ENCODE measurements around the gene WNT8B.
A peak's percentile ranks its signal among the peaks of the same experiment; 100 is the strongest.

Gene WNT8B

DNA sequence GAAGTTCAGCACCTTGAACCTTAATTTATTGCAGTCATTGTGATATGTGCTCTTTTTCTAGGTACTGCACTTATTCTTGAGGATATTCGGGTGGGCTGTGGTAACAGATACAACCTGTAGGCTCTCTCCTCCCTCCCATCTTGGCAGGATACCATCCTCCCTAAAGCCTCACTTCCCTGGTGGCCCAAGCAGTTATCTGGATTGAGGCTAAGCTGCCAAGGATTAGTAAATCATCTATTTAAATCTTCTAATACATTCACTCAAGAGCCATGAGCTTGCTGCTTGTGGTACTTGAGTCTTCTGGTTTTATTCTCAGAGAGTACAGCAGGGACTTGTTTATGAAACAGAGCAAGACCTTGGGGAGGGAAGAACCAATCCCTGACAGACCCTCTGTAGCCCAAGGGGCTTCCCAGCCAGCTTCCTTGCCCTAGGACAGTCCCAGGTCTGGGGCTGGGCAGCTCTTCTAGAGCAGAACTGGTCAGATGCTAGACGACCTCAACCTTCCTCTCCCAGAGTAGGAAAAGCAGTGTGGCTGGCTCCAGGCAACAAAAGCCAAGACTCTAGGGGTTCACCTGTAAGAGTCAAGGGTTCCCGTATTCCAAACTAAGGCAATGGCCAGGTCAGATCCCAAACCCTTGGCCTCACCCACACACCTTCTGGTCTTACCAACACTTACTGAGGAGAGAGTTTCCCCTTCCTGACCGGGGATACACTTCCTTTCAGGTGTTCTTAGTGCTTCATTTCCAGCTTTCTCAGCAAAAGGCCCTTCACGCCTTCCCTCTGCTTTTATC is 21.3 kb downstream of the WNT8B start:
- no peak for DNase-seq (ENCODE audit: low read depth)

GRCh38 chr10:100485366-100485765 is 22.6 kb downstream of the WNT8B start:
- DNase-seq (ENCODE audit: low read depth): no peak

- no peak for DNase-seq (ENCODE audit: low read depth)
These were observed 23.1 kb downstream of the WNT8B start for GRCh38 chr10:100485801-100486495.

DNA sequence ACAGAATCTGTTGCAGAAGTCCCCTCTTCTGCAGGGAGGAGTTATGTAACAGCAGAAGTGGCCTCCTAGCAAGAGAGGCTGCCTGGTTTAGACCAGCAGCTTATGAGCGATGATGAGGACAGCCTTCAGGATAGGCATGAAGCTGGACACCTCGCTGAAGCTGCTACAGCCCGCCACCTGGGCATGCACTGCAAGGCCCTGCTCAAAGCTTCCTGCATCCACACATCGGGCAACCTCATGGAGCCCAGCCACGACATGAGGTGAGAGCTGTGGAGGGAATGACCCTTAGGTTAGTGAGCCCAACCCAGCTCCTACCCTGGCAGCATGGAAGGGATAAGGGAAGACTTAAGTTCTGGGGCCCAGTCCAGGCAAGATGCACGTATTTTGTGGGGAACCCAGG is 24.7 kb downstream of the WNT8B start:
- DNase-seq (ENCODE audit: low read depth): no peak

DNA sequence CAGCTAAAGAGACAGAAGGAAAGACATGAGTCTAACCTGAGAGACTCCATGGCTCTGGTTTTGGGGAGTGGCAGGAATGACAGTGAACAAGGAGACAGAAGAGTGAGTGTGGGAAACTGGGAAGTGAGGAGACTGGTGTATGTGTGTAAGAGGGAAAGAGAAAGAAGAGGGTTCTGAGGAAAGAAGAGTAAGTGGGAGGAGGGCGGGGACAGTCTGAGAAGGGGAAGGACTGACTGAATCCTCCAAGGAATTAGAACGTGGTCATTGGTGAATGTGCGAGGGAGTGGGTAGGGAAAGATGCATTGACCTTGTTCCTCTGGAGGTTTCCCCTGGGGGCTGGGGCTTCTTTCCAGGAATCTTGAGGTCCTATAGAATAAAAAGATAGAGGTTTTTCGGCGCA is 26.6 kb downstream of the WNT8B start:
- no peak for DNase-seq (ENCODE audit: low read depth)

DNA sequence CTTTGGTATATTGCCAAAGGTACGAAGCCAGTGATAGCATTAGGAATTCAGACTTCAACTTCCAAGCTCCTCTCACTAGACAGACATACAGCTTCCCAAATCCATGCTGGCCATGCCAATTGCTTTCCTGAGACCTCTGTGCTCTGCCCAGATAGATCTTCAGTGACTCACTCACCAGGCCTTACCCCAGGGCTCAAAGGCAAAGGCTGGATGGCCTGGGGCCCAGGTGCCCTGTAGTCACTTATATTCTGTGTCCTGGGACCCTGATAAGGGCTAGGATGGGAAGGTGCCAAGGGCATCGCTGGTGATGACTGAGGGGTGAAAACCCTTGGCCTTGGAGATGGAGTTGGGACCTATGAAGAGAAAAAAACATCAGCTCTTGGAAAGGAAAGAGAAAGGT is 27.7 kb downstream of the WNT8B start:
- no peak for DNase-seq (ENCODE audit: low read depth)

GRCh38 chr10:100496567-100496966 is 33.8 kb downstream of the WNT8B start:
- no peak for DNase-seq (ENCODE audit: low read depth)

DNA sequence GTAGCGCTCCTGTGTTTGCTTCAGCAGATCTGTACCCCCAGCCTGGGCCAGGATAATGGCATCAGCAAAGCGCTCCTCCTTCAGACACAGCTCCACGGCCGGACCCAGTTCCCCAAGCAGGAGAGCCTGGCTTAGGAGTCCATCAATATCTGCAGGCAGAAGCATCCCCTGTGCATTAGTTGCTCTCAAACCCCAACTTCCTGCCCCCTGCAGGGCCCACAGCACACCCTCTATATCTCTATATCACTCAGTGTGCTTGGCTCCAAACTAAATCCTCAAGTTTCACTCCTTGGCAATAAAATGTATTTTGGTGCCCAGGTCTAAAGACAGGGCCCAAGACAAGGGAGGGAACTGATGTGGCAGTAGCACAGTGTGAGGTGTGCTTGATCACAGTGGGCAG is 35.2 kb downstream of the WNT8B start:
- no peak for DNase-seq (ENCODE audit: low read depth)

GRCh38 chr10:100501423-100501822 is 38.6 kb downstream of the WNT8B start:
- no peak for DNase-seq (ENCODE audit: low read depth)

- no peak for DNase-seq (ENCODE audit: low read depth)
These were observed 40.2 kb downstream of the WNT8B start for GRCh38 chr10:100502926-100503494.

DNA sequence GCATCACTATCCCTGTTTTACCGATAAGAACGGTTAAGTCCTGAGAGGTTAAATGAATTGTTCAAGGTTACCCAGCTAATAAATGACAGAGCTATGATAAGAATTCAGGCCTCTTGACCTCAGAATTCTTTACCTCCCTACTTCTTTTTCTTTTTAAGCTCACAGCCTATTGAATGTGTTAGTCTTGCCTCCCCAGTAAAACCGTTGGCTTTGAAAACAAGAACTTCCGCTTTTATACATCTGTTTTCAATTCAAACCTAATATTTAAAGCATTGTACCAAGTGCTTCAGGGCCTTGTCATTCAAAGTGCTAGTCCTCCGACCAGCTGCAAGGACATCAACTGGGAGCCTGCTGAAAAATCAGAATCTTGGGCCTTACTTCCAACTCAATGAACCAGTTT is 41.3 kb downstream of the WNT8B start:
- DNase-seq (ENCODE audit: low read depth): no peak

DNA sequence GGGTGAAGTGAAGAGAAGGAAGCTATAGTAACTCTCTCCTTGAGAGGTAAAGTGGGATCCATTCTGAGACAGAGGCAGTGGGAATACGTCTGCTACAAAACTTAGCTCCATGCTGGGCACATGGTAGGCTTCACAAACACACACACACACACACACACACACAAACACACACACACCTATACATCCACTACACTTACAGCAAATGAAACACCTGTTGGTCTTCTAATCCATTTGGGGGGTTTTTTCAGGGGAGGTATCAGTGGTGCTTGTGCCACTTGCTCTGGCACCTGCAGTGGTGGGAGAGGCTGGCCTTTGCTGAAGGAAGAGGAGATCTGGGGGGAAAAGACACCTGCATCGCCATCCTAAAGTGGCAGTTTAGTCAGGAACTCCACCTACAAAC is 42.4 kb downstream of the WNT8B start:
- no peak for DNase-seq (ENCODE audit: low read depth)

DNA sequence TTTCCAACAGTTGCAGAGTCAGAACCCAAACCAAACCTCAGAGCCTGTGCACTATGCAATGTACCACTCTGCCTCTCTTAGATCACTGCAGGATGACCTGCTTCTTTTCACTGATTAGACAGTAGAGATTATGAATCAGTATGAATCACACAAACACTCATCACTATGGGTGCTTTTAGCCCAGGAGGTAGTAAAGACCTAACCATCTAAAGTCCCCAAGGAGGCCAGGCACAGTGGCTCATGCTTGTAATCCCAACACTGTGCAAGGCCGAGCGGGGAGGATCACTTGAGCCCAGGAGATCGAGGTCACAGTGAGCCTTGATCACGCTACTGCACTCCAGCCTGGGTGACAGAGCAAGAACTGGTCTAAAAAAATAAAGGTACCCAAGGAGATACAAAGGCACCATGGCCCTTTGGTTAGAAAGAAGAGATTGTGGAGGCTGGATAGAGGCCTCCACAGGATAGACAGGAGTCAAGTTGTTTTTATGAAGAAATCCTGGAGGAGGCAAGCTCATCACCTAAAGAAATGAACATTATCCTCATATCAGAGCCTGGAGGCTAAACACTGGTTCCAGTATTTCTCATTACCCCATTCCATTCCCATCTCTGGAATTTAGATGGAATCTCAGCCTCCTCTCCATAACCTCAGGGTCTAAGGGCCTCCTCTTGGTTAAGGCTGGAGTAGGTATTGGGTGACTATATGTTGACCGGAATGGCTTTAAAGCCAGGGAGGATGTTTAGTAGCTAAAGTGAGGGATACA is 44.0 kb downstream of the WNT8B start:
- DNase-seq (ENCODE audit: low read depth): no peak

DNA sequence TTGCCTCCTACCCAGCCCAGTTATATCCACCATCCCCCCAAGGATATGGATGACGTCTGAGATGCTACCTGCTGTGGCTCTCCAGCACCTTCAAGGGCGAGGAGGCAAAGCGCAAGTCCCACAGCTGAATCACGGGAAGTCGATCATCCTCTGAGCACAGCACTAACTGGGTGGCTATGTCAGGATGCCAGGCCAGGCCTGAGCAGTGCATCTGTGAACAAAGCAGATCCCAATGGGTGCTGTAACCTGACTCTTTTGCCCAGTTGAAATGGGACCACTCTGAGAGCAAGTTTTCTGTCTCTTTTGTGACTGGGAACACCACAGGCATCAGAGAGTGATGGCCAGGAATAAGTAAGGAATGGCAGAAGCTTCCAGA is 44.5 kb downstream of the WNT8B start:
- no peak for DNase-seq (ENCODE audit: low read depth)

DNA sequence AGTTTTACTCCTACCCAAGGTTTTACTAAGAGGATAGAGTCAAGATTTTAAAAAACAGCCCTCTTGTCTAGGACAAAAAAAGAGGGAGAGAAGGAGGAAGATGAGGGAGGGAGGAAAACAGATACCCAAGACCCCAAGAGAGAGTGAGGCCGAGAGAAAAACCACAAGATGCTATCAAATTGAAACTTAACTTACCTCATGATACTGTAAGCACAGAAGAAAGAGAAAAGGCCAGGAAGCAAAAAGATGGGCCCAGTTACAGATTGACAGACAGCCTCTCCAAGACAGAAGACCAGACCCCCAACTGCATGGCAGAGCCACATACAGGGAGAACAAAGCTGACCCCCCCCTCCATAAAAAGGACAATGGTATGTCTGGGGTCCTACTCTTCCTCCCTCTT is 45.5 kb downstream of the WNT8B start:
- no peak for DNase-seq (ENCODE audit: low read depth)

DNA sequence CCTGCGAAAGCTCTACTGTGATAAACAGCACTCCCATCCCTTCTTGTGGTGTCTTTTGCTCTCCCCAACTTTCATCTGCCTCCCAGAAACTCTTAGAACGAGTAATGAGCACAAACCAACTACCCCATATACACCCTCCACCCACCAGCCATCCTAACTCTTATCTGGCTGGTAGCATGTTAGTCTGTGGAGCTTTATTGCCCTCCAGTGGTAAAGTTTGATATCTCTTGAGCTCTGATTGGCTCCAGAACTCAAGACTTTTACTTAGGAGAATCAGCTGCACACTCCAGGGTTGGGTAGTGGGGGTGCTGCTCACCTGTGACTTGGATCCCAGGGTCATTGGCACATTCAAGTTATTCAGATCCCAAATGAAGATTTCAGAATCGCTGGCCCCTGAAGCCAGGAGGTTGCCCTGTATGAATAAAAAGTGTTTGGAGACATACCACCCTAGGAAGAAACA is 45.9 kb downstream of the WNT8B start:
- peak; percentile 37 for DNase-seq (ENCODE audit: low read depth)

- DNase-seq (ENCODE audit: low read depth): peak; percentile 32
These were observed 46.5 kb downstream of the WNT8B start for GRCh38 chr10:100509241-100509840.

GRCh38 chr10:100510533-100511308 is 47.9 kb downstream of the WNT8B start:
- peak; percentile 54 for DNase-seq (ENCODE audit: low read depth)

DNA sequence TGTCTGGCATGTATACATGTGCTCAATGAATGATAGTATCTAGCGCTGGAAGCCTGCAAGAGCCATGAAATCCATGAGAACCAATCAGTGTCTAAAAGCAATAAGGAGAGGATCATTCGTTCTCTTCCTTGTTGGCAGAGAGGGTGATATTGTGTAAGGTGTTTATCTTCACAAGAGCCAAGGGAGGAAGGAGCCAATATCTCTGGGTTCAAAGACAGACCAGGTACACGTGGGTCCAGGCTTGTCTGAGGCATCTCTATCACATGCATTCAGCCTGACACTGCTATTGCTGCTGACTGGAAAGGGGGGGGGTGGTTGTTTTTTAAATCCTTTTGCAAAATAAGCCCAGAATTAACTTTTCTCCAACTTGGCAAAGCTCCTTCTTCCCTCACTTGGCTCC is 52.8 kb downstream of the WNT8B start:
- DNase-seq (ENCODE audit: low read depth): no peak

DNA sequence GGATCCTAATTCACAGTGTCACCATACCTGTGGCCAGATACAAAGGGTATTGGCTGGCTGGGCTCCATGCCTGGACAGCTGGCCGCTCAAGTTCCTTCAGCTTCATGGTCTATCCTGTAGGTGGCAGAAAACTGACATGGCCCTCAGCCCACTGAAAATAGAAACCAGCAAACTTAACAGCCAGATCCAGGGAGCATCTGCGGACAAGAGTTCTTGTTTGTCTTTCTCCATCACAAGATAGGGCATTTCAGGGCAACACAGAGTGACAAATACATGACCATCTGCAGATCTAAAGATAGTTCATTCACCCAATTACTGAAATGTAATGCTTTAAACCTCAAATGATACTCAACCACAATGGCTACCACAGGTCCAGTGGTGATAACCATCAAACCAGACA is 54.0 kb downstream of the WNT8B start:
- DNase-seq (ENCODE audit: low read depth): no peak

- DNase-seq (ENCODE audit: low read depth): peak; percentile 42
These were observed 56.0 kb downstream of the WNT8B start for GRCh38 chr10:100518761-100519241.
